HepG2 (cell line): ENCODE measurements around the gene PTHLH. TPM values are rescaled to one million over a fixed set of nuclear protein-coding genes. Genes with fewer than 3 reads are reported as not detected.

ENCODE experiments used
- ATAC-seq: fragments of 200-7000 bp; cut with Tn5 transposase; 3 replicates; pipeline ENCODE4 v1.9.1; 2020; ENCODE audit warnings: mild to moderate bottlenecking, moderate library complexity
- BruUV-seq: library from RNA; stranded (reverse); fragments of 400-500 nt; replicated peaks from 2 replicates; lab custom pipeline; 2021; lab: Mats Ljungman, UMichigan
- CTCF ChIA-PET: fragments of 300-600 bp; formaldehyde crosslinking; extraction: SDS; loops from one replicate; lab custom pipeline; 2021; ENCODE audit warnings: low total read pairs, inconsistent platforms, low intra/inter-chr PET ratio; lab: Yijun Ruan, JAX
- POLR2A ChIA-PET: fragments of 350-600 bp; sonication (Branson Sonifier 250); formaldehyde crosslinking; loops from one replicate; lab custom pipeline; 2020; ENCODE audit warnings: antibody characterized with exemption, inconsistent platforms; lab: Yijun Ruan, JAX
- DNase-seq: peaks from one replicate; pipeline ENCODE4 v3.0.0-alpha.2; 2015; ENCODE audit warnings: low spot score
- FAIRE-seq: peaks from 3 replicates; lab custom pipeline; 2011; peaks lifted over from hg19 to GRCh38; lab: Jason Lieb, UNC
- H2AFZ ChIP-seq: one replicate; pipeline ENCODE4 v1.6.1; 2011; ENCODE audit warnings: low read length, inconsistent platforms
- H3K27ac ChIP-seq: fragments of 300-600 bp; 3 replicates; pipeline ENCODE4 v1.8.0; 2011; ENCODE audit warnings: mixed run types, mild to moderate bottlenecking, mixed read lengths, low read length, inconsistent platforms; ENCODE audit not compliant: insufficient read depth; ENCODE audit errors: extremely low read length
- H3K27me3 ChIP-seq, 2 experiments: fragments of 200-600 bp in 1 of 2; 2 replicates in 1 of 2; 3 replicates in 1 of 2; pipeline versions ENCODE4 v1.6.0 to v1.8.0; 2011; ENCODE audit warnings: low read length in 2 of 2, mild to moderate bottlenecking in 2 of 2, moderate library complexity in 2 of 2, inconsistent platforms in 1 of 2; ENCODE audit not compliant: insufficient read depth in 2 of 2, control insufficient read depth in 1 of 2
- H3K36me3 ChIP-seq, 2 experiments: fragments of 200-600 bp in 1 of 2; replicated peaks in 1 of 2; 2 replicates in 1 of 2; 3 replicates in 1 of 2; pipeline versions ENCODE4 v1.5.1 to v1.8.0; 2011; ENCODE audit warnings: low read length in 2 of 2, inconsistent platforms in 1 of 2; ENCODE audit not compliant: insufficient read depth in 2 of 2, control insufficient read depth in 1 of 2
- H3K4me1 ChIP-seq: 2 replicates; pipeline ENCODE4 v1.5.1; 2012; ENCODE audit warnings: low read length, inconsistent platforms; ENCODE audit not compliant: insufficient read depth
- H3K4me2 ChIP-seq: 2 replicates; pipeline ENCODE4 v1.6.0; 2011; ENCODE audit warnings: low read depth, low read length, inconsistent platforms
- H3K4me3 ChIP-seq, 3 experiments: fragments of 200-600 bp in 1 of 3; sonication (generic), shearing (Covaris generic) in 1 of 3; replicated peaks in 1 of 3; 2 replicates each; pipeline ENCODE4 v1.5.1; 2011 to 2016; ENCODE audit warnings: low read length in 3 of 3, inconsistent platforms in 2 of 3, low read depth in 2 of 3, mild to moderate bottlenecking in 2 of 3, control low read depth in 1 of 3, mixed read lengths in 1 of 3; ENCODE audit not compliant: insufficient read depth in 1 of 3
- H3K79me2 ChIP-seq: one replicate; pipeline ENCODE4 v1.6.1; 2011; ENCODE audit warnings: low read length, inconsistent platforms; ENCODE audit not compliant: insufficient read depth
- H3K9ac ChIP-seq: 2 replicates; pipeline ENCODE4 v1.6.0; 2011; ENCODE audit warnings: mild to moderate bottlenecking, low read depth, low read length, inconsistent platforms; ENCODE audit not compliant: insufficient read depth
- H3K9me3 ChIP-seq: 2 replicates; pipeline ENCODE4 v1.5.1; 2012; ENCODE audit warnings: mild to moderate bottlenecking, low read length
- H4K20me1 ChIP-seq: 2 replicates; pipeline ENCODE4 v1.6.0; 2011; ENCODE audit warnings: inconsistent platforms, mild to moderate bottlenecking, low read length, moderate library complexity; ENCODE audit not compliant: insufficient read depth
- ASH2L ChIP-seq: fragments of 300-600, 200-600 bp; sonication (generic); IDR thresholded peaks from 2 replicates; pipeline ENCODE4 v1.7.0; 2017; ENCODE audit warnings: low read depth, mild to moderate bottlenecking, moderate library complexity, mixed read lengths, low read length; ENCODE audit not compliant: insufficient read length
- ATRX ChIP-seq: sonication (generic); formaldehyde crosslinking; IDR thresholded peaks from 2 replicates; pipeline ENCODE4 v1.4.0; 2020; ENCODE audit warnings: missing genetic modification reagents, borderline replicate concordance
- DNMT3B ChIP-seq: conservative IDR thresholded peaks from 2 replicates; pipeline ENCODE4 v1.6.1; 2016; ENCODE audit warnings: missing biosample characterization, control low read depth
- HES4 ChIP-seq: sonication (generic); formaldehyde crosslinking; IDR thresholded peaks from 2 replicates; pipeline ENCODE4 v1.9.0; 2021; ENCODE audit warnings: mild to moderate bottlenecking, missing genetic modification reagents, borderline replicate concordance
- KDM4B ChIP-seq: sonication (generic); formaldehyde crosslinking; IDR thresholded peaks from 2 replicates; pipeline ENCODE4 v1.4.0; 2020; ENCODE audit warnings: missing genetic modification reagents
- KDM5B ChIP-seq: sonication (generic); formaldehyde crosslinking; IDR thresholded peaks from 2 replicates; pipeline ENCODE4 v1.4.0; 2020; ENCODE audit warnings: missing genetic modification reagents, mild to moderate bottlenecking, borderline replicate concordance
- SUZ12 ChIP-seq: fragments of 150-350 bp; IDR thresholded peaks from 2 replicates; pipeline ENCODE4 v1.6.1; 2014; ENCODE audit warnings: low read depth, low read length
- THYN1 ChIP-seq: sonication (generic); formaldehyde crosslinking; IDR thresholded peaks from 2 replicates; pipeline ENCODE4 v1.8.1; 2023; ENCODE audit warnings: low read depth, mild to moderate bottlenecking, moderate library complexity, missing genetic modification reagents, borderline replicate concordance
- TMF1 ChIP-seq: sonication (generic); formaldehyde crosslinking; IDR thresholded peaks from 2 replicates; pipeline ENCODE4 v1.8.1; 2022; ENCODE audit warnings: low read depth, missing genetic modification reagents
- ZNF510 ChIP-seq: sonication (generic); formaldehyde crosslinking; IDR thresholded peaks from 2 replicates; pipeline ENCODE4 v1.4.0; 2020; ENCODE audit warnings: low read depth, mild to moderate bottlenecking, missing genetic modification reagents
- WGBS: methylation state at CpG from one replicate; pipeline ENCODE4 v1.1.6; 2017; ENCODE audit warnings: low lambda C conversion rate; 5-methylcytosine and 5-hydroxymethylcytosine counted together
- in situ Hi-C: cut with HindIII; loops from 2 replicates; pipeline ENCODE4 v1.10.0; 2017; ENCODE audit warnings: low pct_unique_long_range_greater_than_20kb; ENCODE audit not compliant: extremely low pct_ligation_motif_present
- intact Hi-C: fragments of 100-400 bp; cut with micrococcal nuclease; formaldehyde crosslinking; loops from one replicate; pipeline ENCODE4 v1.10.0; 2022; ENCODE audit not compliant: unreplicated experiment
- polyA plus RNA-seq, 8 experiments: library from polyadenylated mRNA; depleted of rRNA in 3 of 8; stranded (reverse) in 7 of 8; unstranded in 1 of 8; fragments of >200 nt; fragmentation: Illumina TruSeq in 4 of 8; extraction: Trizol in 4 of 8; gene quantifications; 2 replicates each; pipeline versions ENCODE4 v1.2.1 to v1.2.3, GENCODE V29; 2011 to 2016; ENCODE audit warnings: low read depth in 4 of 8, missing spikeins in 1 of 8, mixed read lengths in 1 of 8; ENCODE audit not compliant: insufficient read depth in 1 of 8
- total RNA-seq, 5 experiments: library from RNA; depleted of rRNA; stranded (reverse); fragments of >200 nt; fragmentation: Illumina TruSeq; extraction: Trizol; gene quantifications; 2 replicates each; pipeline ENCODE4 v1.2.3, GENCODE V29; 2016; ENCODE audit warnings: low read depth in 1 of 5
- TF ChIP-seq, protein P1 (sequence below): sonication (generic); formaldehyde crosslinking; IDR thresholded peaks from 2 replicates; pipeline ENCODE4 v1.5.0; 2020; ENCODE audit warnings: missing genetic modification reagents
- TF ChIP-seq, protein P2 (sequence below): sonication (generic); formaldehyde crosslinking; IDR thresholded peaks from 2 replicates; pipeline ENCODE4 v1.5.0; 2020; ENCODE audit warnings: mild to moderate bottlenecking, missing genetic modification reagents
- TF ChIP-seq, protein P3 (sequence below): IDR thresholded peaks from 2 replicates; pipeline ENCODE4 v1.6.1; 2018; ENCODE audit warnings: missing genetic modification reagents, mild to moderate bottlenecking, missing compliant biosample characterization
- TF ChIP-seq, protein P4 (sequence below): IDR thresholded peaks from 2 replicates; pipeline ENCODE4 v1.6.1; 2016; ENCODE audit warnings: low read depth

PTHLH gene
- total and polyA plus RNA-seq, 2 of the 13 experiments (the other 11 are each of a cell fraction or from before 2014, with no cell fraction given): 0.22 TPM; not detected in 1

DNA sequence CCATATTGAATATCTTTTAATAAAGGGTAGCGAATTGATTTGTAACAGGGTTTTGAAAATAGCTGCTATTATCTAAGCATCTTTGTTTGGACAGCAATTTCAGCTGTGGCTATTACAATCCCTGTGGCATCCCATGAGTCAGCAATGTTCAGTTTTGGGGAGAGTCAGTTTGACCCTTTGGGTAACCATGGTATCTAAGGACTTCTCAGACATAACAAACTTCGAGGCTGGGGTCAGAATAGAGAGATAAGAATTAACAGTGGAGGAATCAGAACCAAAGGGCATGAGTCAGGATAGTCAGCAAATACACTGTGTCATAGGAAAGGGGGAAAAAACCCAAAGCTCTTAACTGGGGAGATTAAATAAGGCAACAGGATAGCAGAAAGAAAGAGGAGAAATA lies 11.7 kb upstream of the PTHLH start:
- H3K79me2 ChIP-seq: no peaks in the 10 kb centered on the region
- BruUV-seq: no TSS peak
- FAIRE-seq (no peak), ATAC-seq (no peak), DNase-seq (no peak)
- in situ Hi-C loops (no loop called here), intact Hi-C loops (no loop called here)
- no peaks in the 10 kb centered on the region for H3K9me3 ChIP-seq
- no peaks in the 10 kb centered on the region for H4K20me1 ChIP-seq
- H3K9ac ChIP-seq: no peak overlapping the region
- no peaks in the 10 kb centered on the region for H3K36me3 ChIP-seq
- H3K4me3 ChIP-seq: no peak overlapping the region
- 21% methylated on average over 2 of the region's 2 CpGs for WGBS
- no peaks in the 10 kb centered on the region for H3K4me1 ChIP-seq
- POLR2A ChIA-PET: no interaction called here
- TF ChIP-seq, protein P1, sequence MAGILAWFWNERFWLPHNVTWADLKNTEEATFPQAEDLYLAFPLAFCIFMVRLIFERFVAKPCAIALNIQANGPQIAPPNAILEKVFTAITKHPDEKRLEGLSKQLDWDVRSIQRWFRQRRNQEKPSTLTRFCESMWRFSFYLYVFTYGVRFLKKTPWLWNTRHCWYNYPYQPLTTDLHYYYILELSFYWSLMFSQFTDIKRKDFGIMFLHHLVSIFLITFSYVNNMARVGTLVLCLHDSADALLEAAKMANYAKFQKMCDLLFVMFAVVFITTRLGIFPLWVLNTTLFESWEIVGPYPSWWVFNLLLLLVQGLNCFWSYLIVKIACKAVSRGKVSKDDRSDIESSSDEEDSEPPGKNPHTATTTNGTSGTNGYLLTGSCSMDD (CRISPR knock-in tag): no peak
- TF ChIP-seq, protein P2, sequence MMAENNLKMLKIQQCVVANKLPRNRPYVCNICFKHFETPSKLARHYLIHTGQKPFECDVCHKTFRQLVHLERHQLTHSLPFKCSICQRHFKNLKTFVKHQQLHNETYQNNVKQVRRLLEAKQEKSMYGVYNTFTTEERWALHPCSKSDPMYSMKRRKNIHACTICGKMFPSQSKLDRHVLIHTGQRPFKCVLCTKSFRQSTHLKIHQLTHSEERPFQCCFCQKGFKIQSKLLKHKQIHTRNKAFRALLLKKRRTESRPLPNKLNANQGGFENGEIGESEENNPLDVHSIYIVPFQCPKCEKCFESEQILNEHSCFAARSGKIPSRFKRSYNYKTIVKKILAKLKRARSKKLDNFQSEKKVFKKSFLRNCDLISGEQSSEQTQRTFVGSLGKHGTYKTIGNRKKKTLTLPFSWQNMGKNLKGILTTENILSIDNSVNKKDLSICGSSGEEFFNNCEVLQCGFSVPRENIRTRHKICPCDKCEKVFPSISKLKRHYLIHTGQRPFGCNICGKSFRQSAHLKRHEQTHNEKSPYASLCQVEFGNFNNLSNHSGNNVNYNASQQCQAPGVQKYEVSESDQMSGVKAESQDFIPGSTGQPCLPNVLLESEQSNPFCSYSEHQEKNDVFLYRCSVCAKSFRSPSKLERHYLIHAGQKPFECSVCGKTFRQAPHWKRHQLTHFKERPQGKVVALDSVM (CRISPR knock-in tag): no peak
- H3K4me2 ChIP-seq: no peak overlapping the region
- H2AFZ ChIP-seq: no peak overlapping the region
- CTCF ChIA-PET: no interaction called here
- no peak overlapping the region for H3K27ac ChIP-seq
- H3K27me3 ChIP-seq: no peaks in the 10 kb centered on the region

DNA sequence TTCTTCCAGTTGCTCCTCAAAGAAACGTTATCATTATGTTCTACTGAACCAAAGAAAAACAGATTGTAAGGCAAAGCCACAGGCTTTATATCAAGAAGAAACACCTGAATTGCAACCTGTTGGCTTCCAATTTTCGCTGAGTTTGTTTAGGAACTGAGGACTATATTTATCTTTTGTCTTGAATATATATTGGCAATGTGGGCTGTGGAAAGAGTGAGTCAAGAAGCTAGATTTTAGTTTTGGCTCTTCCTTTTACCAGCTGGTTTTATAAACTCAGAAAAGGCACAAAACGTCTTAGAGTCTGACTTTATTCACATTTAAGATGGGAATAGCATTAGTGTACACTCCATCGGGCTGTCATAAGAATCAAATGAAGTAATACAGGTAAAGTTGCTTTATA lies 10.4 kb upstream of the PTHLH start:
- Histone ChIP-seq H3K36me3 (no peaks in the 10 kb centered on the region), H3K4me3 (no peak overlapping the region), H3K4me2 (no peak overlapping the region), H3K9me3 (no peaks in the 10 kb centered on the region), H3K9ac (no peak overlapping the region), H4K20me1 (no peaks in the 10 kb centered on the region), H3K27ac (no peak overlapping the region), H2AFZ (no peak overlapping the region), H3K4me1 (no peaks in the 10 kb centered on the region), H3K27me3 (no peaks in the 10 kb centered on the region), H3K79me2 (no peaks in the 10 kb centered on the region)
- ATAC-seq (no peak), FAIRE-seq (no peak), DNase-seq (no peak)
- in situ Hi-C loops: no loop called here
- CTCF ChIA-PET: no interaction called here
- intact Hi-C loops: no loop called here
- POLR2A ChIA-PET: no interaction called here
- BruUV-seq: no TSS peak
- WGBS: 1% methylated on average over 4 of the region's 4 CpGs
- TF ChIP-seq TMF1 (CRISPR knock-in tag) (no peak), HES4 (CRISPR knock-in tag) (no peak), ATRX (CRISPR knock-in tag) (no peak), SUZ12 (no peak), KDM4B (CRISPR knock-in tag) (no peak), KDM5B (CRISPR knock-in tag) (no peak), ZNF510 (CRISPR knock-in tag) (no peak), THYN1 (no peak), ASH2L (no peak), DNMT3B (no peak)
- TF ChIP-seq, protein P3, sequence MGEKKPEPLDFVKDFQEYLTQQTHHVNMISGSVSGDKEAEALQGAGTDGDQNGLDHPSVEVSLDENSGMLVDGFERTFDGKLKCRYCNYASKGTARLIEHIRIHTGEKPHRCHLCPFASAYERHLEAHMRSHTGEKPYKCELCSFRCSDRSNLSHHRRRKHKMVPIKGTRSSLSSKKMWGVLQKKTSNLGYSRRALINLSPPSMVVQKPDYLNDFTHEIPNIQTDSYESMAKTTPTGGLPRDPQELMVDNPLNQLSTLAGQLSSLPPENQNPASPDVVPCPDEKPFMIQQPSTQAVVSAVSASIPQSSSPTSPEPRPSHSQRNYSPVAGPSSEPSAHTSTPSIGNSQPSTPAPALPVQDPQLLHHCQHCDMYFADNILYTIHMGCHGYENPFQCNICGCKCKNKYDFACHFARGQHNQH (CRISPR knock-in tag): no peak
- TF ChIP-seq, protein P4, sequence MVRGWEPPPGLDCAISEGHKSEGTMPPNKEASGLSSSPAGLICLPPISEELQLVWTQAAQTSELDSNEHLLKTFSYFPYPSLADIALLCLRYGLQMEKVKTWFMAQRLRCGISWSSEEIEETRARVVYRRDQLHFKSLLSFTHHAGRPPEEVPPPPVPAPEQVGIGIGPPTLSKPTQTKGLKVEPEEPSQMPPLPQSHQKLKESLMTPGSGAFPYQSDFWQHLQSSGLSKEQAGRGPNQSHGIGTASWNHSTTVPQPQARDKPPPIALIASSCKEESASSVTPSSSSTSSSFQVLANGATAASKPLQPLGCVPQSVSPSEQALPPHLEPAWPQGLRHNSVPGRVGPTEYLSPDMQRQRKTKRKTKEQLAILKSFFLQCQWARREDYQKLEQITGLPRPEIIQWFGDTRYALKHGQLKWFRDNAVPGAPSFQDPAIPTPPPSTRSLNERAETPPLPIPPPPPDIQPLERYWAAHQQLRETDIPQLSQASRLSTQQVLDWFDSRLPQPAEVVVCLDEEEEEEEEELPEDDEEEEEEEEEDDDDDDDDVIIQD (CRISPR knock-in tag): no peak
